HepG2 (cell line): ENCODE data around the gene TMEFF2.

Source experiments
- CTCF ChIP-seq: sonication (generic); formaldehyde crosslinking; IDR thresholded peaks from 2 replicates; pipeline ENCODE4 v1.5.0; 2020; ENCODE audit warnings: mild to moderate bottlenecking, missing genetic modification reagents, moderate library complexity
- MXI1 ChIP-seq: IDR thresholded peaks from 3 replicates; pipeline ENCODE4 v1.6.1; 2012; ENCODE audit warnings: low read depth, low read length, inconsistent platforms, borderline replicate concordance
- PHB2 ChIP-seq: fragments of 450-650 bp; IDR thresholded peaks from 2 replicates; pipeline ENCODE4 v1.6.1; 2018; ENCODE audit not compliant: partially characterized antibody
- SIN3B ChIP-seq: fragments of 150-350 bp; IDR thresholded peaks from 2 replicates; pipeline ENCODE4 v1.6.1; 2014; ENCODE audit warnings: low read length
- SRF ChIP-seq: IDR thresholded peaks from 2 replicates; pipeline ENCODE4 v1.6.1; 2011; ENCODE audit warnings: mild to moderate bottlenecking, low read depth, low read length, moderate library complexity
- ZNF547 ChIP-seq: sonication (generic); formaldehyde crosslinking; IDR thresholded peaks from 2 replicates; pipeline ENCODE4 v1.5.1; 2020; ENCODE audit warnings: mild to moderate bottlenecking, missing genetic modification reagents
- ZNF569 ChIP-seq: sonication (generic); formaldehyde crosslinking; IDR thresholded peaks from 2 replicates; pipeline ENCODE4 v1.5.0; 2020; ENCODE audit warnings: mild to moderate bottlenecking, missing genetic modification reagents, moderate library complexity, borderline replicate concordance
- ZNF7 ChIP-seq: IDR thresholded peaks from 2 replicates; pipeline ENCODE4 v1.6.1; 2016; ENCODE audit warnings: missing biosample characterization, missing genetic modification reagents
- TF ChIP-seq, protein P1 (sequence below): sonication (generic); formaldehyde crosslinking; IDR thresholded peaks from 2 replicates; pipeline ENCODE4 v1.4.0; 2020; ENCODE audit warnings: missing genetic modification reagents

DNA sequence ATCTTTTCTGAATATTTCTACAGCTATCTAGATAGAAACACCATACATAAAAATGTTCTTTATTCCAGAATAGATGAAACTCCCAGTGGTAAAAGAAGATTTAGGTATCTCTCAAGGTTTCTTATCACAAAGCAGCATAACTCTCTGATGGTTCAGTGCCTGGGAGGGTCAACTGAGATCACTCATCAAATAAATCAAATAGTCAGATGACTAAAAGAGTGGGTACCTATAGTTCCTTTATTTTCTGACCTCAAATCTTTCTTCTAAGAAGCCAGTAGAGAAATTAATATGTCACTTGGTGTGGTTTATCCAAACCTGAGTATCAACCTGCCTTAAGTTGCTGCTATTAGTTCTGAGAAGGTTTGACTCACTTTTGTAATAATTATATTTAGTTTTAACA, 120.9 kb downstream of the TMEFF2 start:
- TF ChIP-seq PHB2: no peak
- TF ChIP-seq SRF: no peak
- no peak for TF ChIP-seq MXI1
- TF ChIP-seq, protein P1, sequence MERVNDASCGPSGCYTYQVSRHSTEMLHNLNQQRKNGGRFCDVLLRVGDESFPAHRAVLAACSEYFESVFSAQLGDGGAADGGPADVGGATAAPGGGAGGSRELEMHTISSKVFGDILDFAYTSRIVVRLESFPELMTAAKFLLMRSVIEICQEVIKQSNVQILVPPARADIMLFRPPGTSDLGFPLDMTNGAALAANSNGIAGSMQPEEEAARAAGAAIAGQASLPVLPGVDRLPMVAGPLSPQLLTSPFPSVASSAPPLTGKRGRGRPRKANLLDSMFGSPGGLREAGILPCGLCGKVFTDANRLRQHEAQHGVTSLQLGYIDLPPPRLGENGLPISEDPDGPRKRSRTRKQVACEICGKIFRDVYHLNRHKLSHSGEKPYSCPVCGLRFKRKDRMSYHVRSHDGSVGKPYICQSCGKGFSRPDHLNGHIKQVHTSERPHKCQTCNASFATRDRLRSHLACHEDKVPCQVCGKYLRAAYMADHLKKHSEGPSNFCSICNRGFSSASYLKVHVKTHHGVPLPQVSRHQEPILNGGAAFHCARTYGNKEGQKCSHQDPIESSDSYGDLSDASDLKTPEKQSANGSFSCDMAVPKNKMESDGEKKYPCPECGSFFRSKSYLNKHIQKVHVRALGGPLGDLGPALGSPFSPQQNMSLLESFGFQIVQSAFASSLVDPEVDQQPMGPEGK: no peak
- no peak for TF ChIP-seq CTCF (CRISPR knock-in tag)
- no peak for TF ChIP-seq ZNF569 (CRISPR knock-in tag)
- TF ChIP-seq ZNF547 (CRISPR knock-in tag): no peak
- TF ChIP-seq SIN3B: no peak
- TF ChIP-seq ZNF7 (CRISPR knock-in tag): no peak
